ENCODE results near the gene GLDN.
"Not testable (repeated sequence)": the region's sequence is repeated elsewhere in the genome, so short reads cannot be mapped to it uniquely, and the experiment has no call there.

GLDN gene

DNA sequence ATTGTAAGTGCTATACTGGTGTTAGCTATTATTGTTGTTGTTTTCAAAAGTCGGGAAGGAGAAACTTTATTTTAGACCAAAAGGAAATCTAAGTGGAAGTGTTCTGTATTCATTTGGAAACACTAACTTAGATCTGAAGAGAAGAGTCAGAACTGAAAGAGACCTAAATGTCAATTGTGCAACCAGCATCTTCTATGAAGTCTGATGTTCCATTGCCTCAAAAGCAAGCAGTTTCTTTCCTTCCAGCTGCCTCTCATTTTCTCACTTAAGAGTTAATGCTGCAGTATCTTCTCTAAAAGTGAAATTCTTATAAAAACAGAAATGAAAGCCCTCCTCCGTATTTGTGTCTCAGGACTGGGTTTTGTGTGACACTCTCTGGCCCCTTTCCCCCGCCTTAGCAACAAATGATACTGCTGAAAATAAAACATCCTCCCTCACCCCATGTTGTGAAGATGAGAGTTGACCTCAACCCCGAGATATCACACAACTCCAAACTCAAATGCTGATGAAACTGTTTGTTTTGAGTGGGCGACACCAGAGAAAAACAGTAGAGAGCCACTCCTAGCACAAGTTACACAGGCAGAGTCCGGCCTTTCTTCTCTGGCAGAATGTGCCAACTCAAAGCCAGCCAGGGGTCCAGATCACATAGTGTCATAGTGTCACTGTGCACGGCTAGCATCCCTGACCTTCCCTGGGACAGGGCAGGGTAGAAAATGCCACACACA is 48.9 kb downstream of the GLDN start:
- no peak for DNase-seq

DNA sequence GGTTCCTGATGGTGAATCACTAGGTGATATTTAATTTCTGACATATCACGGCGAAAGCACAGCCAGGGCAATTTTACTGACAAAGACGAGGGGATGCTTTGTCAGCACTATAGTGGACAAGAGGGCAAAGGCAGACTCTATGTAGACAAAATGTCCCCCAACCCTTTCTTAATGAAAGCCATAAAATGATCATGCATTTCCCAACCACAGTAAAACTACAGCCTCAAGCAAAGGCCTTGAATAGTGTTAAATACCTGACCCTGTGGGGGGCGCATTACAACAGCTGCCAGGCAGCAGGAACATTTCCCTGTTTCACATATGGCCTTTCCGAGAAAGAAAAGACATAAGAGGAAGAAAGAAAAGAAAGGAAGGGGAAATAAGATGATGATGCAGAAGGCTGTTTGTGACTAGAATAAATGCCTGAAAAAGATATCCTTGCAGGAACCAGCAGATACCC is 49.5 kb downstream of the GLDN start:
- DNase-seq, result no peak

- no peak for DNase-seq
Measured at GRCh38 chr15:51396921-51397320, 55.5 kb downstream of the GLDN start.

DNA sequence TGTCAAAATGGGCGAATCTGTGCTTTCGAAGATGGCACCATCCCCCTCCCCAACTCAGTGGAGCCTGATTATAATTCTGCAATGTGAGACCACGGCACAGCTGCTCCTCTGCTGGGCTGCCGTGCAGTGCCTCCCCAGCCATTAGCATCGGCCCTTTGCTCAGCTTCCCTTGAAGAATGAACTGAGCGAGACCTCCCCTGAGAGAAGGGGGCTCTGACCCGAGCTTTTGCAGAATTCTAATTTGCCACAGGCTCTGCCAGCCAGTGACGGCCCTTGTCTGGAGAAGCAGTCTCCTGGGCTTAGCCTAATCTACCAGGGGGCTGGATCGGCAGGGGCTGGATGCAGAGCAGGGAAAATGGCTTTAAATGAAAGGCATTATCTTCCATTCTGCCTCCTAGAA is 57.2 kb downstream of the GLDN start:
- DNase-seq, result no peak

GRCh38 chr15:51401051-51401780 is 59.8 kb downstream of the GLDN start:
- DNase-seq, result no peak

DNA sequence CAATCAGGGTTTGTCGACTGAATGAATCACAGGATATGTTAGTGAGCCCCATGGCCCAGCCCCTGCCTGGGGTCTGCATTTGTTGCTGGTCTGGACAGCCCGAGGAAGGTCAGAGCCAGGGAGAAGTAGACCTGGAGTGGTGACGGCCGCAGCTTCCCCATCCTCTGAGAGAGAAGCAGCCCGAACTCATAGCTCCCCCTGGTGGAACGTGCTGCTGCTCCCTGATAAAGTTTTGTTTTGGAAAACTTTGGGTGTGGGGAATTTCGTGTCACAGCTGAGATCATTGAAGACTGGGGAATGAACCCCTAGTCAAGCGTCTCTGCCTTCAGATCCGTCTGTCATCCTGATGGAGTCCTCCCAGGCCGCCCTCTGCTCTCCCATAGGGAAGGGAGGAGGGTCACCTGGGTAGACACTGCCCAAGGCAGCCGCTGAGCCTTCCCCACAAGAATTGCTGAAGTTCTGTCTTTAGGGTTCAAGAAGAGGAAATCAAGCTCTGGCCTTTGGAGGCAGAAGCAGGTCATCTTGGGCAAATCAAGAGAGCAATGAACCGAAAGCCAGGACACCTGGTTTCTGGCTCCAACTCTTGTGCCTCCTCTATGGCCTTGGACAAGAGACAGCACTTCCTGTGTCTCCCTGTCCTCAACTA is 60.5 kb downstream of the GLDN start:
- no peak for DNase-seq

GRCh38 chr15:51403072-51403878 is 61.8 kb downstream of the GLDN start:
- no peak for DNase-seq

- no peak for DNase-seq
Measured at GRCh38 chr15:51403946-51404695, 62.7 kb downstream of the GLDN start.

DNA sequence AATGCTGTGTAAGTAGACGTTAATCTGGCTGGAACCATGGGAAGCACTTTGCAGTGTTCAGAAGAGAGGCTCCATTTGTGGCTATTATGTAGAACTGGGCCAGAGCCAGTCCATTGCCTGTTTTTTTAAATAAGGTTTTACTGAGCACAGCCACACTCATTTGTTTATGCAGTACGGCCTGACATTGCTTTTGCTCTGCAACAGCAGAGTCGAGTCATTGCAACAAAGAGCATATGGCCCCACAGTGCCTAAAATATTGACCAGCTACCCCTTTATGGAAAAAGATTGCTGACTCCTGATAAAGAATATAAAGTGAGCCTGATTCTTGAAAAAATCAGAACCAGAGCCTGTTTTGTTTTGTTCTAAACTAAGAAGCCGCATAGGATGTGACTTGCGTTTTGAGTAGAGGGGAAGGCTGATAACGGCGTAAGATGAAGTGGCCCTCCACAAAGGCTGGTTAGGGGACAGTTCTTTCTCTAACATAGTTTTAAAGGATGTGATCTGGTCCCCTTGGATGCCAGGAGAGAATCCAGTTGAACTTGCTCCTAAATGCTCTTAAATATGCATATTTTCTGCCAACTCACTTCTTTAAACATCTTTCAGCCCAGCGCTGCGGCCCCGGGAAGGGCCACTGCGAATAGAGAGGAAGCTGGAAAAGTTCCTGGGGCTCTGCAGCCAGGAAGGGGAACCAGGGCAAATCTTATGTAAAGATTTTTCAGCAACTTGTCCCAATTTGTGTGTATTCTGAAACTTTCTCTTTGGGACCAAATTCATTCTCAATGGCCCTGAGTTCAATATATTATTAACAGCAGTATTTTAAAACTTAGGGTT is 64.5 kb downstream of the GLDN start:
- no peak for DNase-seq

- DNase-seq, result no peak
Measured at GRCh38 chr15:51414256-51414860, 72.9 kb downstream of the GLDN start.

DNA sequence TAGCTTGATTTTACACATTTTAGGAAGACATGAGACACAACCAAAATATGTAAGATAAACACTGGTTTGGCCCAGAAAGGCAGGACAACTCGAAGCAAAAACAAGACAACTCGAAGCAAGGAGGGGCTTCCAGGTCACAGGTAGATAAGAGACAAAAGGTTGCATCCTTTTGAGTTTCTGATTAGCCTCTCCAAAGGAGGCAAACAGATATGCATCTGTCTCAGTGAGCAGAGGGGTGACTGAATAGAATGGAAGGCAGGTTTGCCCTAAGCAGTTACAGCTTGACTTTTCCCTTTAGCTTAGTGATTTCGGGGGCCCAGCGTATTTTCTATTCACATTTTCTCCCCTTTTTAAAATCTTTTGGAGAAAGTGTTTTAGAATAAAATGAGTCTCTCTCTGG is 74.7 kb downstream of the GLDN start:
- DNase-seq, result no peak

- not testable (repeated sequence) for DNase-seq
Measured at GRCh38 chr15:51423040-51423439, 81.6 kb downstream of the GLDN start.

GRCh38 chr15:51424780-51425179 is 83.3 kb downstream of the GLDN start:
- no peak for DNase-seq

DNA sequence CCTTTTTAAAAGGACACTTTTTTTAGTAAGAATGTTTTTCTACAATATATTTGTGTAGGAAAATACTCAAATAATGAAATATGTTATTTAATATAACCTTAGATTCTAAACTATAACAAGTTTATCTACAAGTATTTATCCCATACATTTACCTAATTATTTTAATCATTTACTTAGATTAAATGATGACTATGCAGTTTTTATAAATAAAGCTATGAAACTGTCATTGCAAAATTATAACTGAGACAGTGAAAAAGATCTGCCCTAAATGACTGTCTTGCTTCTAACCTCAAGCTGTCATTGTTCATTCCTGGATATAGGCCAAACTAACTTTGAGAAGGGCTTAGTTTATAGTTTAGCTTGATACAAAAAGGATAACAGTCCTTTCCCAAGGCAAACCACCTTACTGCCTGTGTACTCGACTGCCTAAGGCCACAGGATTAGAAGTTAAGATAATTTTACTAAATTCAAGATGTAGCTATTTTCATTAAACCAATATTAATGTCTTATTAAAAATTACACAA is 84.1 kb downstream of the GLDN start:
- DNase-seq, result no peak

DNA sequence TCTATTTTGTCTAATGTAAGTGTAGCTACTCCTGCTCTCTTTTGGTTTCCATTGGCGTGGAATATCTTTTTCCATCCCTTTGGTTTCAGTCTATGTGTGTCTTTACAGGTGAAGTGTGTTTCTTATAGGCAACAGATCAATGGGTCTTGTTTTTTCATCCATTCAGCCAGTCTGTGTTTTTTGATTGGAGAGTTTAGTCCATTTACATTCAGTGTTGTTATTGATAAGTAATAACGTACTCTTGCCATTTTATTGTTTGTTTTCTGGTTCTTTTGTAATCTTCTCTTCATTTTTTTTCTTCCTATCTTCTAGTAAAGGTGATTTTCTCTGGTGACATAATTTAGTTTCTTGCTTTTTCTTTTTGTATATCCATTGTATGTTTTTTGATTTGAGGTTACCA is 97.1 kb downstream of the GLDN start:
- DNase-seq, result no peak

DNA sequence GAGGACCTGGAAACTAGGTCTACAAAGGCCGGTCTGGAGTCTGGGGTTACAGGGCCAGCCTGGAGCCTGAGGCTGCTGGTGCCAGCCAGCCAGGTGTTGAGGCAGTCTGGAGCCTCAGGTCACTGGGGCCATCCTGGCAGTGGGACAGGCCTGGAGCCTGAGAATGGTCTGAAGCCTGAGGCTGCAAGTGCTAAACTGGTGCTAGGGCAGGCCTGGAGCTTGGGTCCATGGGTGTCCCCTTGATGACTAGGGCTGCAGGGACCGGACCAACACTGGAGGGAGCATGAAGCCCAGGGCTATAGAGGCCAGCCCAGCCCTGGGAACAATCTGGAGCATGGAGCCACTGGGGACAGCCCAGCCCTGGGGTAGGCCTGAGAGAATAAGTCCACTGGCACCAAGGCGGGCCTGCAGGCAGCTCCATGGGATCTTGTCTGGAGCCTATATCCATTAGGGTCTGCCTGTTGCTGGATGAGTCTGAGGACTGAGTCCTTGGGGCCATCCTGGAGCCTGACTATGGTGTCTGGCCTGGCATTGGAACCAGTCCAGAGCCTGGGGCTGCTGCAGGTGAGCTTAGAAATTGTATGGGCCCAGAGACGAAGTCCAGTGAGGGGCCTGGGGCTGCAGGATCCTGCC is 101.9 kb downstream of the GLDN start:
- no peak for DNase-seq

DNA sequence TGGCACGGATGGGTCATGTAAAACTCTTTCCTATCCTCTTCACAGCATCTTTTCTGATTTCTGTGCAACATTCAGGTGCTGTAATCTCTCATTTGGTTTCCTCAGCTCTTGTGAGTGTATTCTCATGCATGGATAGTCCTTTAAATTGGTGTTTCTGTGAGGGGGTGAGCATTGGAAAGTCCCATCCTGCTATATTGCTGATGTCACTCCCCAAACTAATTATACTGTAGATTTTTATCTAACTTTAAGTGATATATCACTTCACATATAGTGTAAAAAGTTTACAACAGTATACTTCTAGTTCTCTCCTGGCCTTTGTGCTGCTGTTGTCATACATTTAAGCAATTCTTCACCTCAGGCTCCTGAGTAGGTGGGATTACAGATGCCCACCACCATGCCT is 102.7 kb downstream of the GLDN start:
- no peak for DNase-seq

- no peak for DNase-seq
Measured at GRCh38 chr15:51444807-51445206, 103.4 kb downstream of the GLDN start.

GRCh38 chr15:51446029-51446744 is 104.7 kb downstream of the GLDN start:
- DNase-seq, result not testable (repeated sequence)
